K562 (cell line): Measurements from ENCODE around the gene PUS7L. TPM values are rescaled to one million over a fixed set of nuclear protein-coding genes. Genes with fewer than 3 reads are reported as not detected.

Experiments used
- ASH1L ChIP-seq: fragments of 450-650 bp; IDR thresholded peaks from 2 replicates; pipeline ENCODE4 v1.6.1; 2018; ENCODE audit warnings: borderline replicate concordance, mild to moderate bottlenecking, low read depth; ENCODE audit not compliant: partially characterized antibody
- ATF7 ChIP-seq: fragments of 450-650 bp; IDR thresholded peaks from 2 replicates; pipeline ENCODE4 v1.7.1; 2014; ENCODE audit warnings: mild to moderate bottlenecking, moderate library complexity
- BRF1 ChIP-seq: IDR thresholded peaks from 3 replicates; pipeline ENCODE4 v1.6.1; 2011; ENCODE audit warnings: borderline replicate concordance, mild to moderate bottlenecking; ENCODE audit not compliant: insufficient read length; ENCODE audit errors: extremely low read depth
- CHCHD3 ChIP-seq: fragments of 250-450 bp; sonication (Bioruptor Pico); IDR thresholded peaks from 2 replicates; pipeline ENCODE4 v2.1.2; 2022; ENCODE audit warnings: mild to moderate bottlenecking
- DIDO1 ChIP-seq: fragments of 450-650 bp; IDR thresholded peaks from 2 replicates; pipeline ENCODE4 v1.6.1; 2016; ENCODE audit warnings: low read depth, missing biosample characterization, missing genetic modification characterization
- HDAC3 ChIP-seq: fragments of 450-650 bp; IDR thresholded peaks from 2 replicates; pipeline ENCODE4 v1.6.1; 2018; ENCODE audit warnings: borderline replicate concordance, mild to moderate bottlenecking, moderate library complexity; ENCODE audit not compliant: partially characterized antibody
- HDGF ChIP-seq: fragments of 450-650 bp; IDR thresholded peaks from 2 replicates; pipeline ENCODE4 v1.6.1; 2016
- MAFK ChIP-seq: IDR thresholded peaks from 2 replicates; pipeline ENCODE4 v1.6.1; 2011; ENCODE audit warnings: low read length, improper control_type of control experiment
- MBD2 ChIP-seq: sonication (generic); IDR thresholded peaks from 2 replicates; pipeline ENCODE4 v1.6.1; 2016; ENCODE audit warnings: low read depth, borderline replicate concordance
- MCM3 ChIP-seq: fragments of 450-650 bp; IDR thresholded peaks from 2 replicates; pipeline ENCODE4 v1.6.1; 2016
- MCM7 ChIP-seq, 2 experiments: fragments of 450-650 bp; IDR thresholded peaks; 2 replicates each; pipeline ENCODE4 v1.6.1; 2016 to 2018
- NELFE ChIP-seq: IDR thresholded peaks from 2 replicates; pipeline ENCODE4 v1.6.1; 2011; ENCODE audit warnings: mild to moderate bottlenecking; ENCODE audit not compliant: insufficient read depth, insufficient read length
- NUFIP1 ChIP-seq: fragments of 450-650 bp; IDR thresholded peaks from 2 replicates; pipeline ENCODE4 v1.6.1; 2018; ENCODE audit not compliant: partially characterized antibody
- PCBP1 ChIP-seq: fragments of 200-400 bp; formaldehyde crosslinking; IDR thresholded peaks from 2 replicates; pipeline ENCODE4 v1.6.1; 2018; ENCODE audit warnings: mild to moderate bottlenecking, low read depth, low read length; ENCODE audit not compliant: poor library complexity, severe bottlenecking
- PRPF4 ChIP-seq: fragments of 200-400 bp; formaldehyde crosslinking; IDR thresholded peaks from one replicate; pipeline ENCODE4 v1.6.1; 2017; ENCODE audit warnings: low read length, low read depth, mild to moderate bottlenecking; ENCODE audit not compliant: insufficient read depth, poor library complexity, severe bottlenecking
- SRSF7 ChIP-seq: fragments of 200-400 bp; formaldehyde crosslinking; optimal IDR thresholded peaks from 2 replicates; pipeline ENCODE3; 2017; ENCODE audit warnings: mild to moderate bottlenecking, low read depth, low read length
- STAT5B ChIP-seq: fragments of 250-450 bp; sonication (Bioruptor Pico); IDR thresholded peaks from 2 replicates; pipeline ENCODE4 v1.8.0; 2021; ENCODE audit warnings: mild to moderate bottlenecking, inconsistent platforms
- SUPT5H ChIP-seq: fragments of 450-650 bp; IDR thresholded peaks from 2 replicates; pipeline ENCODE4 v1.6.1; 2016
- ZNF232 ChIP-seq: sonication (generic); formaldehyde crosslinking; IDR thresholded peaks from 2 replicates; pipeline ENCODE4 v1.8.0; 2022; ENCODE audit warnings: mild to moderate bottlenecking, missing genetic modification reagents
- ZNF785 ChIP-seq: fragments of 250-450 bp; sonication (Bioruptor Pico); IDR thresholded peaks from 2 replicates; pipeline ENCODE4 v1.4.0; 2020; ENCODE audit warnings: mild to moderate bottlenecking
- polyA plus RNA-seq, 8 experiments: library from polyadenylated mRNA; depleted of rRNA in 4 of 8; stranded (reverse) in 5 of 8; unstranded in 3 of 8; fragments of >200 nt; fragmentation: Nextera tagmentation in 2 of 8; fragmentation: Illumina TruSeq in 1 of 8; extraction: Ambion mirVana in 2 of 8; extraction: Trizol in 1 of 8; gene quantifications; 2 replicates each; pipeline versions ENCODE4 v1.2.1 to v1.2.3, GENCODE V29; 2011 to 2014; ENCODE audit warnings: inconsistent platforms in 1 of 8, missing spikeins in 1 of 8
- total RNA-seq, 7 experiments: library from RNA; depleted of rRNA in 6 of 7; stranded (reverse); fragments of >200 nt in 6 of 7; fragmentation: Illumina TruSeq in 2 of 7; extraction: Trizol in 2 of 7; gene quantifications; 2 replicates each; pipeline versions ENCODE4 v1.2.1 to v1.2.3, GENCODE V29; 2011 to 2021; ENCODE audit warnings: low replicate concordance in 1 of 7
- TF ChIP-seq, protein P1 (sequence below): fragments of 450-650 bp; conservative IDR thresholded peaks from 2 replicates; pipeline ENCODE4 v1.6.1; 2016; ENCODE audit warnings: missing genetic modification characterization, low read depth, mild to moderate bottlenecking, control low read depth, missing compliant biosample characterization
- TF ChIP-seq, protein P2 (sequence below): sonication (generic); formaldehyde crosslinking; IDR thresholded peaks from 2 replicates; pipeline ENCODE4 v1.8.1; 2023; ENCODE audit warnings: mild to moderate bottlenecking, missing genetic modification reagents
- TF ChIP-seq, protein P3 (sequence below): fragments of 200-400 bp; formaldehyde crosslinking; IDR thresholded peaks from 2 replicates; pipeline ENCODE4 v1.6.1; 2017; ENCODE audit warnings: mild to moderate bottlenecking, low read depth, low read length, moderate library complexity
- TF ChIP-seq, protein P4 (sequence below): sonication (generic); formaldehyde crosslinking; IDR thresholded peaks from 2 replicates; pipeline ENCODE4 v1.9.0; 2022; ENCODE audit warnings: mild to moderate bottlenecking, missing genetic modification reagents

PUS7L gene
- total and polyA plus RNA-seq, 9 of the 15 experiments (the other 6 are each of a cell fraction or from before 2014, with no cell fraction given), result 10.8 to 53.3 (median 25.2) TPM

DNA sequence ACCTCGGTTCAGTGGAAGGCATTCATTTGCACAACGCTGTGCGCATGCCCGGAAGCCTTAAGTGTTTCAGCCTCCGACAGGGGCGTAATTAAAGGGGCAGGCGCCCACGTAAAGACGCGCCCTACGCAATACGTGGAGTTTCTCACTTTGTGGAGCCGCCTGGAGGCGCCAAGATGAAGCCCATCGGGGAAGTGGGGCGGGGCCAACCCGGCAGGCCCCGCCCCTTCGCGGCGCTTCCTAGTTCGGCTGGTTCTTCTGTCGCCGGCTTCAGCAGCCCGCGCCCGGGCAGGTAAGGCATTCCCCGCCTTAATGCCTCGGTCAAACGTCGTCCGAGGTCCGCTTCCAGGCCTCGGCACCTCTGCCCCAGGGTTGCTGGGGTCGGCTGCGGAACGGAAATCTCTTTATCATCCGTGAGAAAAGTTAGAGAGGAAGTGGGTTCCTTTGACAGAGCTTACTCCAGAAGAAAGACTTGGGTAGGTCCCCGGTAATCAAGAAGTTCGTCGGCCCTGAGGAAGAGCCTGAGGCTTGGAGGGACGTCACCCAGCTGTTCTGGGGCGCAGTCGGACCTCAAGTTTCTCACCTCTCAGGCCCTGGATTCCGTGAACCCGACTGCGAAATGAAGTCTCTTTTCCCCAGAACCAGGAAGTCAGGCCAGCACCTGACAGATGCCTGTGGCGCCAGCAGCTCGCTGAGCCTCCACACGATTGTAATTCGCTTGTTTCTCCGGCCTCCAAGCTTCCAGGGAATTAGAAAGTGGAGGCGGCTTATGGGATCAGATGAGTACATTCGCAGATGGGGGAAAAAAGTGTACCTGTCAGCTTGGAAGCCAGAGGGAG lies at the start of gene PUS7L, which contains the start of gene IRAK4 (continued):
- TF ChIP-seq ASH1L (peak; percentile 31), MBD2 (no peak), ATF7 (peak; percentile 78), HDAC3 (peak; percentile 87), NUFIP1 (no peak), ZNF785 (CRISPR knock-in tag) (no peak), MCM7 (IDR thresholded peaks at IDR 0.05) (no peak), STAT5B (CRISPR knock-in tag) (no peak), DIDO1 (peak; percentile 62; the same call in 1 of the 2 replicates), PRPF4 (no peak), NELFE (no peak), MCM3 (no peak), SRSF7 (no peak), PCBP1 (no peak), ZNF232 (CRISPR knock-in tag) (no peak), MAFK (0 out of 2 replicates have a peak, but pooled peaks have one; percentile 8), HDGF (no peak), SUPT5H (peak; percentile 82), BRF1 (no peak), CHCHD3 (CRISPR knock-in tag) (no peak)
- TF ChIP-seq, protein P1, sequence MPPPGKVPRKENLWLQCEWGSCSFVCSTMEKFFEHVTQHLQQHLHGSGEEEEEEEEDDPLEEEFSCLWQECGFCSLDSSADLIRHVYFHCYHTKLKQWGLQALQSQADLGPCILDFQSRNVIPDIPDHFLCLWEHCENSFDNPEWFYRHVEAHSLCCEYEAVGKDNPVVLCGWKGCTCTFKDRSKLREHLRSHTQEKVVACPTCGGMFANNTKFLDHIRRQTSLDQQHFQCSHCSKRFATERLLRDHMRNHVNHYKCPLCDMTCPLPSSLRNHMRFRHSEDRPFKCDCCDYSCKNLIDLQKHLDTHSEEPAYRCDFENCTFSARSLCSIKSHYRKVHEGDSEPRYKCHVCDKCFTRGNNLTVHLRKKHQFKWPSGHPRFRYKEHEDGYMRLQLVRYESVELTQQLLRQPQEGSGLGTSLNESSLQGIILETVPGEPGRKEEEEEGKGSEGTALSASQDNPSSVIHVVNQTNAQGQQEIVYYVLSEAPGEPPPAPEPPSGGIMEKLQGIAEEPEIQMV (tag), result no peak
- TF ChIP-seq, protein P2, sequence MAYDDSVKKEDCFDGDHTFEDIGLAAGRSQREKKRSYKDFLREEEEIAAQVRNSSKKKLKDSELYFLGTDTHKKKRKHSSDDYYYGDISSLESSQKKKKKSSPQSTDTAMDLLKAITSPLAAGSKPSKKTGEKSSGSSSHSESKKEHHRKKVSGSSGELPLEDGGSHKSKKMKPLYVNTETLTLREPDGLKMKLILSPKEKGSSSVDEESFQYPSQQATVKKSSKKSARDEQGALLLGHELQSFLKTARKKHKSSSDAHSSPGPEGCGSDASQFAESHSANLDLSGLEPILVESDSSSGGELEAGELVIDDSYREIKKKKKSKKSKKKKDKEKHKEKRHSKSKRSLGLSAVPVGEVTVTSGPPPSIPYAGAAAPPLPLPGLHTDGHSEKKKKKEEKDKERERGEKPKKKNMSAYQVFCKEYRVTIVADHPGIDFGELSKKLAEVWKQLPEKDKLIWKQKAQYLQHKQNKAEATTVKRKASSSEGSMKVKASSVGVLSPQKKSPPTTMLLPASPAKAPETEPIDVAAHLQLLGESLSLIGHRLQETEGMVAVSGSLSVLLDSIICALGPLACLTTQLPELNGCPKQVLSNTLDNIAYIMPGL (CRISPR knock-in tag), result no peak
- TF ChIP-seq, protein P3, sequence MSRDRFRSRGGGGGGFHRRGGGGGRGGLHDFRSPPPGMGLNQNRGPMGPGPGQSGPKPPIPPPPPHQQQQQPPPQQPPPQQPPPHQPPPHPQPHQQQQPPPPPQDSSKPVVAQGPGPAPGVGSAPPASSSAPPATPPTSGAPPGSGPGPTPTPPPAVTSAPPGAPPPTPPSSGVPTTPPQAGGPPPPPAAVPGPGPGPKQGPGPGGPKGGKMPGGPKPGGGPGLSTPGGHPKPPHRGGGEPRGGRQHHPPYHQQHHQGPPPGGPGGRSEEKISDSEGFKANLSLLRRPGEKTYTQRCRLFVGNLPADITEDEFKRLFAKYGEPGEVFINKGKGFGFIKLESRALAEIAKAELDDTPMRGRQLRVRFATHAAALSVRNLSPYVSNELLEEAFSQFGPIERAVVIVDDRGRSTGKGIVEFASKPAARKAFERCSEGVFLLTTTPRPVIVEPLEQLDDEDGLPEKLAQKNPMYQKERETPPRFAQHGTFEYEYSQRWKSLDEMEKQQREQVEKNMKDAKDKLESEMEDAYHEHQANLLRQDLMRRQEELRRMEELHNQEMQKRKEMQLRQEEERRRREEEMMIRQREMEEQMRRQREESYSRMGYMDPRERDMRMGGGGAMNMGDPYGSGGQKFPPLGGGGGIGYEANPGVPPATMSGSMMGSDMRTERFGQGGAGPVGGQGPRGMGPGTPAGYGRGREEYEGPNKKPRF, result no peak
- TF ChIP-seq, protein P4, sequence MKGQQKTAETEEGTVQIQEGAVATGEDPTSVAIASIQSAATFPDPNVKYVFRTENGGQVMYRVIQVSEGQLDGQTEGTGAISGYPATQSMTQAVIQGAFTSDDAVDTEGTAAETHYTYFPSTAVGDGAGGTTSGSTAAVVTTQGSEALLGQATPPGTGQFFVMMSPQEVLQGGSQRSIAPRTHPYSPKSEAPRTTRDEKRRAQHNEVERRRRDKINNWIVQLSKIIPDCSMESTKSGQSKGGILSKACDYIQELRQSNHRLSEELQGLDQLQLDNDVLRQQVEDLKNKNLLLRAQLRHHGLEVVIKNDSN (CRISPR knock-in tag), result no peak
